Jurkat, Clone E6-1 (cell line): ENCODE results near the gene MTREX.

ENCODE experiments used
- DNase-seq: peaks from one replicate; pipeline ENCODE4 v3.0.0-alpha.2; 2011; ENCODE audit warnings: low read depth, low spot score
- H3K4me3 ChIP-seq: 2 replicates; pipeline ENCODE4 v1.5.1; 2011; ENCODE audit warnings: mild to moderate bottlenecking, low read length, control low read depth, moderate library complexity

Gene MTREX

GRCh38 chr5:55320571-55320970, 12.8 kb downstream of the MTREX start:
- no peak overlapping the region for H3K4me3 ChIP-seq
- no peak for DNase-seq

- no peak overlapping the region for H3K4me3 ChIP-seq
- DNase-seq: no peak
Observed at GRCh38 chr5:55324006-55324405, 16.2 kb downstream of the MTREX start.

- no peak overlapping the region for H3K4me3 ChIP-seq
- peak; percentile 47 for DNase-seq
Observed at GRCh38 chr5:55324815-55325418, 17.1 kb downstream of the MTREX start.

GRCh38 chr5:55325621-55326020, 17.8 kb downstream of the MTREX start:
- no peak for DNase-seq
- no peak overlapping the region for H3K4me3 ChIP-seq

GRCh38 chr5:55327281-55327680, 19.5 kb downstream of the MTREX start:
- DNase-seq: no peak
- H3K4me3 ChIP-seq: no peak overlapping the region

GRCh38 chr5:55331321-55331720, 23.5 kb downstream of the MTREX start:
- H3K4me3 ChIP-seq: no peak overlapping the region
- DNase-seq: no peak

- no peak for DNase-seq
- no peak overlapping the region for H3K4me3 ChIP-seq
Observed at GRCh38 chr5:55333017-55333416, 25.2 kb downstream of the MTREX start.

GRCh38 chr5:55333811-55334210, 26.0 kb downstream of the MTREX start:
- no peak for DNase-seq
- no peak overlapping the region for H3K4me3 ChIP-seq

GRCh38 chr5:55338092-55338613, 30.4 kb downstream of the MTREX start:
- peak; percentile 64 for DNase-seq
- no peak overlapping the region for H3K4me3 ChIP-seq

- no peak overlapping the region for H3K4me3 ChIP-seq
- DNase-seq: no peak
Observed at GRCh38 chr5:55338810-55339243, 31.0 kb downstream of the MTREX start.

- no peak for DNase-seq
- H3K4me3 ChIP-seq: no peak overlapping the region
Observed at GRCh38 chr5:55343107-55343506, 35.3 kb downstream of the MTREX start.

- DNase-seq: no peak
- no peak overlapping the region for H3K4me3 ChIP-seq
Observed at GRCh38 chr5:55343609-55344008, 35.8 kb downstream of the MTREX start.

- peak; percentile 62 for DNase-seq
Observed at GRCh38 chr5:55344392-55344992, 36.7 kb downstream of the MTREX start.

GRCh38 chr5:55345327-55345726, 37.5 kb downstream of the MTREX start:
- H3K4me3 ChIP-seq: no peak overlapping the region
- DNase-seq: no peak

More at GRCh38 chr5:55344392-55344992, 36.7 kb downstream of the MTREX start:
- no peak overlapping the region for H3K4me3 ChIP-seq

- DNase-seq: no peak
- no peak overlapping the region for H3K4me3 ChIP-seq
Observed at GRCh38 chr5:55347786-55348185, 40.0 kb downstream of the MTREX start.

GRCh38 chr5:55350754-55351153, 43.0 kb downstream of the MTREX start:
- no peak for DNase-seq
- no peak overlapping the region for H3K4me3 ChIP-seq

GRCh38 chr5:55356896-55357295, 49.1 kb downstream of the MTREX start:
- H3K4me3 ChIP-seq: no peak overlapping the region
- DNase-seq: no peak

- DNase-seq: no peak
- no peak overlapping the region for H3K4me3 ChIP-seq
Observed at GRCh38 chr5:55360190-55360589, 52.4 kb downstream of the MTREX start.

GRCh38 chr5:55363856-55364255, 56.1 kb downstream of the MTREX start:
- H3K4me3 ChIP-seq: no peak overlapping the region
- DNase-seq: no peak

- H3K4me3 ChIP-seq: no peak overlapping the region
- DNase-seq: no peak
Observed at GRCh38 chr5:55364537-55365055, 56.8 kb downstream of the MTREX start.
